ENCODE results near the gene LRRC43.
"Not testable (repeated sequence)": the region's sequence is repeated elsewhere in the genome, so short reads cannot be mapped to it uniquely, and the experiment has no call there.

Gene LRRC43

DNA sequence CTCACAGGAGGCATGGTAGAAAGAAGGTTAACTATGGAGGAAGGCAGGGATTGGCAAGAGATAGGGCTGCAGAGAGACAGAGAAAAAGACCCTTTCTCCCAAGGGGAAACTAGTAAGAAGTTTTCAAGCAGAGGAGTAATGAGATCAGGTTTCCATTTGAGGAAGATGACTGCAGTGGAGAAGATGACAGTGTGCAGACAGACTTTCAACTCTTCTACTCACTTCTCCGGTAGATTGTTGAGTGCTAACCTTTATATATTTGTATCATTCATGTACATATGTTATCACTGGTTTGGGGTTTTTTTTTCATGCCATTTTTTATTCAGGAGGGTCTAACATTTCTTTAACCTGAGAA lies 14.7 kb downstream of the LRRC43 start:
- TF ChIP-seq, protein P1, sequence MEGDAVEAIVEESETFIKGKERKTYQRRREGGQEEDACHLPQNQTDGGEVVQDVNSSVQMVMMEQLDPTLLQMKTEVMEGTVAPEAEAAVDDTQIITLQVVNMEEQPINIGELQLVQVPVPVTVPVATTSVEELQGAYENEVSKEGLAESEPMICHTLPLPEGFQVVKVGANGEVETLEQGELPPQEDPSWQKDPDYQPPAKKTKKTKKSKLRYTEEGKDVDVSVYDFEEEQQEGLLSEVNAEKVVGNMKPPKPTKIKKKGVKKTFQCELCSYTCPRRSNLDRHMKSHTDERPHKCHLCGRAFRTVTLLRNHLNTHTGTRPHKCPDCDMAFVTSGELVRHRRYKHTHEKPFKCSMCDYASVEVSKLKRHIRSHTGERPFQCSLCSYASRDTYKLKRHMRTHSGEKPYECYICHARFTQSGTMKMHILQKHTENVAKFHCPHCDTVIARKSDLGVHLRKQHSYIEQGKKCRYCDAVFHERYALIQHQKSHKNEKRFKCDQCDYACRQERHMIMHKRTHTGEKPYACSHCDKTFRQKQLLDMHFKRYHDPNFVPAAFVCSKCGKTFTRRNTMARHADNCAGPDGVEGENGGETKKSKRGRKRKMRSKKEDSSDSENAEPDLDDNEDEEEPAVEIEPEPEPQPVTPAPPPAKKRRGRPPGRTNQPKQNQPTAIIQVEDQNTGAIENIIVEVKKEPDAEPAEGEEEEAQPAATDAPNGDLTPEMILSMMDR (IDR thresholded peaks at IDR 0.05; ENCODE audit: insufficient read depth, low read length, poor library complexity, severe bottlenecking) = no peak
- no peak for DNase-seq (ENCODE audit: extremely low read depth, insufficient read length)
- Histone ChIP-seq H3K4me3 (replicated peaks; ENCODE audit: low read depth, low read length) (no peak overlapping the region), H3K27me3 (replicated peaks; ENCODE audit: control insufficient read depth, insufficient read depth, low read length) (peaks cover 2% of the 10 kb centered on the region; the same call in 1 of the 2 replicates), H3K36me3 (ENCODE audit: control insufficient read depth, insufficient read depth, low read length) (no peaks in the 10 kb centered on the region)

DNA sequence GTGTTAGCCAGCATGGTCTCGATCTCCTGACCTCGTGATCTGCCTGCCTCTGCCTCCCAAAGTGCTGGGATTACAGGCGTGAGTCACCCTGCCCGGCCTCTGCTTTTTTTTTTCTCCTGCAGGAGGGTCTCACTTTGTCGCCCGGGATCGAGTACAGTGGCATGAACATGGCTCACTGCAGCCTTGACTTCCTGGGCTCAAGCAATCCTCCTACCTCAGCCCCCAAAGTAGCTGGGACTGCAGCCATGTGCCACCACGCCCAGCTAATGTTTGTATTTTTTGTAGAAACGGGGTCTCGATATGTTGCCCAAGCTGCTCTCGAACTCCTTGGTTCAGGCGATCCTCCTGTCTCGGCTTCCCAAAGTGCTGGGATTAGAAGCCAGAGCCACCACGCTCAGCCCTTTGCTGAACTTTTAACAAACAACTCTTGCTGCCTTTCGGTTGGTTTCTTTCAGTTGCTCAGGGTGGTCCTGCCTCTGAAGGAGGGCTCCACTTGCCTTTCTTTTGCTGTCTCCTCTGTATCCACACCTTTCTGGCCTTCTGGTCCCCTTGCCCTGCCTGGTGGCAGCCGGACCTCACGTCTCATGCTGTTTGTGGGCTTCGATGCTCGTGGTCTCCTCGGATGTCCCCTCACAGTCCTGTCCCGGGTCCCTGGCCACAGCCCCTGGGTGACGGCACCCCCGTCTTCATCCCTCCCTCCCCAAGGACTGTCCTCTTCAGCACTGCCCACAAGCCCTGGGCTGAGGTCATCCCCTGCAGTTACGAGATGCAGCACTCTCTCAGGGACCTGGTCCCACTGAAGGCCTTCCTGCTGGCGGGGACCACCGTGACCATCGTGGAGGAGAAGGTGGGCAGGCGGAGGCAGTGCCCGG lies 16.8 kb downstream of the LRRC43 start:
- Histone ChIP-seq H3K4me3 (replicated peaks; ENCODE audit: low read depth, low read length) (no peak overlapping the region), H3K27me3 (replicated peaks; ENCODE audit: control insufficient read depth, insufficient read depth, low read length) (peaks cover 2% of the 10 kb centered on the region; the same call in 1 of the 2 replicates), H3K36me3 (ENCODE audit: control insufficient read depth, insufficient read depth, low read length) (no peaks in the 10 kb centered on the region)
- DNase-seq (ENCODE audit: extremely low read depth, insufficient read length) = no peak
- TF ChIP-seq, protein P1 (IDR thresholded peaks at IDR 0.05; ENCODE audit: insufficient read depth, low read length, poor library complexity, severe bottlenecking) = no peak

DNA sequence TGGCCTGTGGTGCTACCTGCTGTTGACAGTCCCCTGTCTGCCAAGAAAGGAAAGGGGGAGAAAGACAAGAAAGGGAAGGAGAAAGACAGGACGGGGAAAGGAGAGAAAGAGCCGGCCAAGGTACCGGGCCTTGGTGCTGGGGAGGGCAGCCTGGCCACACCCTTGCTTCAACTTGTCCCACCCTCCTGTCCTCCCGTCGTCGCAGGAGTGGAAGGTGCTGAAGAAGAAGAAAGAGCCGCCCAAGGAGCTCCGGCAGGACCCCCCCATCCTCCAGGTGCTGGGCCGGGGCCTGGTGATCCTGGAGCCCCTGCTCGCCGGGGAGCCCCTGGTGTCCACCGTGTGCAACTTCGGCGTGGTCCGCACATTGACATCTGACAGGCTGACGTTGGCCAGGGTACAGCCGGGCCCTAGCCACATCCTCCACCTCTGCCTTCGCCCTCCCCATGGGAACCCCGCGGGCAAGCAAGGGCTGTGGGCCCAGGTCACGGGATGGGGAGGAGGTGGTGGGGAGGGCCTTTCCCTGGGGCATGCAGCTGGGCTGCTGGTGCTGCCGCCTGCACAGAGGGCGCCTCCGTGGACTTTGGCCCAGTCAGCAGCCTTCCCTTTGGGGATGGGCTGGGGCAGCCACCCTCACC lies 17.7 kb downstream of the LRRC43 start:
- DNase-seq (ENCODE audit: extremely low read depth, insufficient read length) = no peak
- TF ChIP-seq, protein P1 (IDR thresholded peaks at IDR 0.05; ENCODE audit: insufficient read depth, low read length, poor library complexity, severe bottlenecking) = no peak
- no peak overlapping the region for H3K4me3 ChIP-seq (replicated peaks; ENCODE audit: low read depth, low read length)
- H3K27me3 ChIP-seq (replicated peaks; ENCODE audit: control insufficient read depth, insufficient read depth, low read length) = peaks cover 2% of the 10 kb centered on the region; the same call in 1 of the 2 replicates
- no peaks in the 10 kb centered on the region for H3K36me3 ChIP-seq (ENCODE audit: control insufficient read depth, insufficient read depth, low read length)

DNA sequence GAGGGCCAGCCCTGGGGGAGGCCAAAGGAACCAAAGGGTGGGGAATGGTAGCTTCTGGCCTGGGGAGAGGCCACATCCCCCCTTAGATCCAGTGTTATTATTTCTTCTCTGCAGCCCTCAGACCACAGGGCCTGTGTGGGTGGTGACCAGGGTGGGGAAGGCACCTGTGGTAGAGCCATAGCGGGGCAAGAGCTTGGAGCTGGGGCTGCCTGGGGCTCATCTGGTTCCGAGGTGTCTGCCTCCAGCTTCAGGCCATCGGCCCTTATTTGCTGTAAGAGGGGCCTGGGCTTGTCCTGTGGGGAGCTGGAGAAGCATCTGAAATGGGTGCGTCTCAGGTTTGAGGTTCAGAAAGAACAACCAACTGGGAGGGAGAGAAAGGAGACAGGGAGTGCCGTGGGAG lies 18.5 kb downstream of the LRRC43 start:
- H3K4me3 ChIP-seq (replicated peaks; ENCODE audit: low read depth, low read length) = no peak overlapping the region
- peaks cover 2% of the 10 kb centered on the region; the same call in 1 of the 2 replicates for H3K27me3 ChIP-seq (replicated peaks; ENCODE audit: control insufficient read depth, insufficient read depth, low read length)
- H3K36me3 ChIP-seq (ENCODE audit: control insufficient read depth, insufficient read depth, low read length) = no peaks in the 10 kb centered on the region; the same call in 1 of the 2 replicates
- DNase-seq (ENCODE audit: extremely low read depth, insufficient read length) = no peak
- TF ChIP-seq, protein P1 (IDR thresholded peaks at IDR 0.05; ENCODE audit: insufficient read depth, low read length, poor library complexity, severe bottlenecking) = no peak

DNA sequence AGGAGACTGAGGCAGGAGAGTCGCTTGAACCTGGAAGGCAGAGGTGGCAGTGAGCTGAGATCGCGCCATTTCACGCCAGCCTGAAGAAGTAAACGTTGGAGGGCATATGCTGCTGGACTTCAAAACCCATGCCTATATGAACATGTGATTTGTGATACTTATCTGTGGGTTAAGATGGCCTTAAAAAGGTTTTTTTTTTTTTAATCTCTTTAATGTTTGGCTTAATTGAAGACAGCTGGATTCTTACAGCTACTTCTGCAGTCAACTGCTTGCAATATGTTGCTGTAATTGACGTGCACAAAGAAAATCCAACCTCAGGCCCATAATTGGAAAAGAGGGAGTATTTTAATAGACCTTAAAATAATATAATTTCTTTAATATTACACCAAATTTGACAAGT lies 19.1 kb downstream of the LRRC43 start:
- Histone ChIP-seq H3K4me3 (replicated peaks; ENCODE audit: low read depth, low read length) (no peak overlapping the region), H3K36me3 (ENCODE audit: control insufficient read depth, insufficient read depth, low read length) (no peaks in the 10 kb centered on the region; the same call in none of the 2 replicates), H3K27me3 (replicated peaks; ENCODE audit: control insufficient read depth, insufficient read depth, low read length) (peaks cover 2% of the 10 kb centered on the region; the same call in 1 of the 2 replicates)
- DNase-seq (ENCODE audit: extremely low read depth, insufficient read length) = no peak
- TF ChIP-seq, protein P1 (IDR thresholded peaks at IDR 0.05; ENCODE audit: insufficient read depth, low read length, poor library complexity, severe bottlenecking) = no peak

DNA sequence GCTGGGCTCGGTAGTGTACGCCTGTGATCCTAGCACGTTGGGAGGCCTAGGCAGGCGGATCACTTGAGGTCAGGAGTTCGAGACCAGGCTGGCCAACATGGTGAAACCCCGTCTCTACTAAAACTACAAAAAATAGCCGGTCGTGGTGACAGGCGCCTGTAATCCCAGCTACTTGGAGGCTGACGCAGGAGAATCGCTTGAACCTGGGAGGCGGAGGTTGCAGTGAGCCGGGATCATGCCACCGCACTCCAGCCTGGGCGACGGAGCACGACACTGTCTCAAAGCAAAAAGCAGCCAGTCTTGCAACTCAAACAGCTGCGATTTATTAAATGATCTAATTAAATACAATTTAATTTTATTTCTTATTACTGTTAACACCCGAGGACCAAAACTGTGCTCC lies 19.9 kb downstream of the LRRC43 start:
- not testable (repeated sequence) for H3K27me3 ChIP-seq (replicated peaks; ENCODE audit: control insufficient read depth, insufficient read depth, low read length); H3K36me3 ChIP-seq (ENCODE audit: control insufficient read depth, insufficient read depth, low read length); DNase-seq (ENCODE audit: extremely low read depth, insufficient read length); H3K4me3 ChIP-seq (replicated peaks; ENCODE audit: low read depth, low read length)

Measured in GM06990 (cell line).